ENCODE data around the gene TMX2.
A peak's percentile ranks its signal among the peaks of the same experiment; 100 is the strongest.

The TMX2 gene

GRCh38 chr11:57741132-57742086 lies 29.0 kb downstream of the TMX2 start, which contains the start of gene SELENOH:
SELENOH (plus strand) TSS chr11:57741491; CDS start chr11:57741596, 105 bp downstream.
- H3K4me3 ChIP-seq (ENCODE audit: low read depth, low read length), result peak within 1 kb of the TSS; percentile 95
- TF ChIP-seq CTCF (IDR thresholded peaks at IDR 0.05; ENCODE audit: control insufficient read depth, extremely low read depth, insufficient read depth), result no peak
- peak; percentile 96 for DNase-seq (ENCODE audit: low read depth)

- no peak for TF ChIP-seq CTCF (IDR thresholded peaks at IDR 0.05; ENCODE audit: control insufficient read depth, extremely low read depth, insufficient read depth)
- DNase-seq (ENCODE audit: low read depth), result no peak
- H3K4me3 ChIP-seq (ENCODE audit: low read depth, low read length), result peak overlapping the region; percentile 95
Measured at GRCh38 chr11:57742087-57742452, 29.7 kb downstream of the TMX2 start.

GRCh38 chr11:57744357-57744756 lies 32.0 kb downstream of the TMX2 start:
- no peak overlapping the region for H3K4me3 ChIP-seq (ENCODE audit: low read depth, low read length)
- no peak for DNase-seq (ENCODE audit: low read depth)
- TF ChIP-seq CTCF (IDR thresholded peaks at IDR 0.05; ENCODE audit: control insufficient read depth, extremely low read depth, insufficient read depth), result no peak

- no peak for DNase-seq (ENCODE audit: low read depth)
- TF ChIP-seq CTCF (IDR thresholded peaks at IDR 0.05; ENCODE audit: control insufficient read depth, extremely low read depth, insufficient read depth), result no peak
- H3K4me3 ChIP-seq (ENCODE audit: low read depth, low read length), result no peak overlapping the region
Measured at GRCh38 chr11:57745206-57745605, 32.8 kb downstream of the TMX2 start.

GRCh38 chr11:57746920-57747319 lies 34.5 kb downstream of the TMX2 start:
- TF ChIP-seq CTCF (IDR thresholded peaks at IDR 0.05; ENCODE audit: control insufficient read depth, extremely low read depth, insufficient read depth), result no peak
- no peak for DNase-seq (ENCODE audit: low read depth)
- H3K4me3 ChIP-seq (ENCODE audit: low read depth, low read length), result no peak overlapping the region

- no peak overlapping the region for H3K4me3 ChIP-seq (ENCODE audit: low read depth, low read length)
- no peak for DNase-seq (ENCODE audit: low read depth)
- no peak for TF ChIP-seq CTCF (IDR thresholded peaks at IDR 0.05; ENCODE audit: control insufficient read depth, extremely low read depth, insufficient read depth)
Measured at GRCh38 chr11:57751176-57751575, 38.8 kb downstream of the TMX2 start.

Measured in LNCaP clone FGC (cell line).